HG02970 (cell line): ENCODE results near the gene PRPF6.
"Not testable (repeated sequence)": the region's sequence is repeated elsewhere in the genome, so short reads cannot be mapped to it uniquely, and the experiment has no call there.

Source experiments
- ATAC-seq: cut with Tn5 transposase; IDR thresholded peaks from one replicate; pipeline ENCODE4 v1.9.1; 2021; ENCODE audit warnings: mild to moderate bottlenecking, moderate library complexity, moderate number of reproducible peaks; ENCODE audit not compliant: unreplicated experiment, low FRiP score

The PRPF6 gene

GRCh38 chr20:63970714-63971431 is 10.1 kb upstream of the PRPF6 start:
- no peak for ATAC-seq

DNA sequence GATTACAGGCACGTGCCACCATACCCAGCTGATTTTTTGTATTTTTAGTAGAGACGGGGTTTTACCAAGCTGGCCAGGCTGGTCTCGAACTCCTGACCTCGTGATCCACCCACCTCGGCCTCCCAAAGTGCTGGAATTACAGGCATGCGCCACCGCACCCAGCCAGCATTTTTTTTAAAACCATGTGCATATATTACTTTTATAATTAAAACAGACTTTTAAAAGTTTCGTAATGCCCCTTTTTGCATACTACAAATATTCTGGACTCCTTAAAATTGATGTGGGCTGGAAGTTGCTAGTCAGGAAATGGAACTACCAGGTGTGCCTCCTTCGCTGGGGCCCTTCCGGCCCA is 9.0 kb upstream of the PRPF6 start:
- ATAC-seq: not testable (repeated sequence)

DNA sequence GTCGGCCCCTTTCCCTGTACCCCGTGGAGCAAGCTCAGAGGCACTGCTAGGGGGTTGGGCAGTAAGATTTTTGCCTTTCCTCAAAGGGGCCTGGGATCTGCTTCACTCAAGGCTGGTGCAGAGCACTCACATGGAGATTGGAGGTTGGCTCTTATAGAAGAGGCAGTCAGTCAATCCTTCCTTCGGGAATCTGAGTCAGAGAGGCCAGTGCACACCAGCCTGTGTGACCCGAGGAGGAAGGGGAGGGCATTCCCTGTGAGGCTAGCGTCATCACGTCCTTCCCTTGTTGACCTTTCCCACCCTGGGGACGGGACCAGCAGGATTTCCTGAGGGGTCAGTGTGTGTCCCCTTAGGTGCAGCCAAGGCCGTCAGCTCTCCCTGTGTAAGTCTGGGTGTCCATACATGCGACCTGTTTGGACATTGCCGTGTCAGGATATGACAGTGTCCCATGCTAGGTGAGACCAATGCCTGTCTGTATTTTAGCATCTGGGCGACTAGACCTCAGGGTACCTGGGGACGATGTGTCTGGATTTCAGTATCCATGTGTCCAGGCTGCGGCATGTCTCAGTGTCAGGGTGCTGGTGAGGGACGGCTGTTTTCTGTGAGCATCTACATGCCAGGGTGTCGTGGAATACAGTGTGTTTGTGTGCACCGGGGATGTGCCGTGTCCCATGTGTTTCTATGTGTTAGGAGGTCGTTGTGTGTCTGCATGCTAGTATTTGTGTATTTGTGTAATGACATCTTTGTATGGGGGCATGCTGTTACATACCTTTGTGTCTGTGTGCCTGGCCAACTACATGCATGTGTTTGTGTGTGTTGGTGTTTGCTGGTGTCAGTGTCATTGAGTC is 8.4 kb upstream of the PRPF6 start:
- no peak for ATAC-seq

DNA sequence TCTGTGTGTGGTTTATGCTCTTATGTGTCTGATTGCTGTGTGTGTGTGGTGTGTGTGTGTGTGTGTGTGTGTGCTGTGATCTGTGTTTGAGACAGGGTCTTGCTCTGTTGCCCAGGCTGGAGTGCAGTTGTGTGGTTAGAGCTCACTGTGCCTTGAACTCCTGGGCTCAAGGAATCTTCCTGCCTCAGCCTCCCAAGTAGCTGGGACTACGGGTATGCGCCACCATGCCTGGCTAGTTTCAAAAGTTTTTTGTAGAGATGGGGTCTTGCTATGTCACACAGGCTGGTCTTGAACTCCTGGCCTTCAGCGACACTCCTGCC is 7.8 kb upstream of the PRPF6 start:
- ATAC-seq: no peak

DNA sequence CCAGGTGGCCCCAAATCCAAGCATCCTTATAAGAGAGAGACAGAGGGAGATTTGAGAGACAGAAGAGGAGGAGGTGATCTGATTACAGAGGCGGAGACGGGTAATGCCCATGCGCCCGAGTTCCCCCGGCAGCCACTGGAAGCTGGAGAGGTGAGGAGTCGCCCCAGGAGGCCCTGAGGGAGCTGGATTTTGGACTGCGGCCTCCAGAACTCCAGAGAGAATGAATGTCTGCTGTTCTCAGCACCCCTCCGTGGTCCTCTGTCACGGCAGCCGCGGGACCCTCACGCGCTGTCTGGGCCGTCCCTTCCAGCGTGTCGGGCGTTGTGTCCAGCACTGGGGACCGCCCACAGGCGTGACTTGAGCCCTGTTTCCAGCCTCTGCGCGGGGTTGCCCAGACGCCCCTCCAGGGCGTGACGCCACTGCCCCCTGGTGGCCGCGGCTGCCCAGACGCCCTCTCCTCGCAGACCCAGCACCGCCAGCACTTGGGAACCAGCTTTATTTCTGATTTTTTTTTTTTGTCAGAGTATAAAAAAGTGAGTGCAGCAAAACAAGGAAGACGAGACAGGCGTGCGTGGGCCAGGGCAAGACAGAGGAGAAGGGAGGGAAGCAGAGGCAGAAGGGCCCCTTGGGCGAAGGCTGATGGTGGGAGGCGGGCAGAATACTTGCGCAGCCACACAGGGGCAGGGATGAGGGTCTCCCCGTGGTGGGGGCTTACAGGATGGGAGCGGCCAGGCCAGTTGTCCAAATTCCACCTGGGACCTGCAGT is 7.1 kb upstream of the PRPF6 start:
- ATAC-seq: peak; percentile 37

- ATAC-seq: no peak
Measured at GRCh38 chr20:63974402-63975200, 6.3 kb upstream of the PRPF6 start.

DNA sequence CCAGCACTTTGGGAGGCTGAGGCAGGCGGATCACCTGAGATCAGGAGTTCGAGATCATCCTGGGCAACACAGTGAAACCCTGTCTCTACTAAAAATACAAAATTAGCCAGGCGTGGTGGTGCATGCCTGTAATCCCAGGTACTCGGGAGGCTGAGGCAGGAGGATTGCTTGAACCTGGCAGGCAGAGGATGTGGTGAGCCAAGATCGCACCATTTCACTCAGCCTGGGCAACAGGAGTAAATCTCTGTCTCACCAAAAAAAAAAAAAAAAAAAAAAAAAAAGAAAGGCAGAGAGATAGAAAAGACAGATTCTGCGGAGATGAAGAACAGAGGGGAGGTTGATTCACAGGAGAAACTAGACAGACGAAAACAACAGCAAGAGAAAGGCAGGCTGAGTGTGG is 4.4 kb upstream of the PRPF6 start:
- ATAC-seq: not testable (repeated sequence)

- ATAC-seq: no peak
Measured at GRCh38 chr20:63976980-63977738, 3.8 kb upstream of the PRPF6 start.

DNA sequence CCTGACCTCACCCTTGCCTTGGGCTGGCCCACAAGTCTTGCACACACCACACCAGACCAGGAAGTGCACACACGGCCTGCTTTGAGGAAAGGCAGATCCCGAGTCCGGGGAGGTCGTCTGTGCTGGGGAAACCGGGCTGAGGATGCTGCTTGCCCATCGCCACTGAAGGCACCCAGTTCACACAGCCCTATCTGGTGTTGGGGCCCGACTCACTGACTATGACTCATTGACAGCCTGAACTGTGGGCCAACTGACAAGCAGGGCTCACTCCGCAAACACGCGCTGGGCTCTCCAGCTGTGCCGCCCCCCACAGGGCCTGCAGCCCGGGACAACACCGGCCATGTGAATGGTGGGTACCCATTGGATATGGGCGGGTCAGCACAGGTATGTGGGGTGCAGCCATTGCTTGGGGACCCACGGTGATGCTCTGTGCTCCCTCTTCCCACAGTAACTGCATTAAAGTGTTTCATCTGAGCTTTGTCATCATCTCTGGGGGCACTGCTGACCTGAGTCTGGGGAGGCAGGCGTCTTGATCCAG is 3.1 kb upstream of the PRPF6 start:
- no peak for ATAC-seq

DNA sequence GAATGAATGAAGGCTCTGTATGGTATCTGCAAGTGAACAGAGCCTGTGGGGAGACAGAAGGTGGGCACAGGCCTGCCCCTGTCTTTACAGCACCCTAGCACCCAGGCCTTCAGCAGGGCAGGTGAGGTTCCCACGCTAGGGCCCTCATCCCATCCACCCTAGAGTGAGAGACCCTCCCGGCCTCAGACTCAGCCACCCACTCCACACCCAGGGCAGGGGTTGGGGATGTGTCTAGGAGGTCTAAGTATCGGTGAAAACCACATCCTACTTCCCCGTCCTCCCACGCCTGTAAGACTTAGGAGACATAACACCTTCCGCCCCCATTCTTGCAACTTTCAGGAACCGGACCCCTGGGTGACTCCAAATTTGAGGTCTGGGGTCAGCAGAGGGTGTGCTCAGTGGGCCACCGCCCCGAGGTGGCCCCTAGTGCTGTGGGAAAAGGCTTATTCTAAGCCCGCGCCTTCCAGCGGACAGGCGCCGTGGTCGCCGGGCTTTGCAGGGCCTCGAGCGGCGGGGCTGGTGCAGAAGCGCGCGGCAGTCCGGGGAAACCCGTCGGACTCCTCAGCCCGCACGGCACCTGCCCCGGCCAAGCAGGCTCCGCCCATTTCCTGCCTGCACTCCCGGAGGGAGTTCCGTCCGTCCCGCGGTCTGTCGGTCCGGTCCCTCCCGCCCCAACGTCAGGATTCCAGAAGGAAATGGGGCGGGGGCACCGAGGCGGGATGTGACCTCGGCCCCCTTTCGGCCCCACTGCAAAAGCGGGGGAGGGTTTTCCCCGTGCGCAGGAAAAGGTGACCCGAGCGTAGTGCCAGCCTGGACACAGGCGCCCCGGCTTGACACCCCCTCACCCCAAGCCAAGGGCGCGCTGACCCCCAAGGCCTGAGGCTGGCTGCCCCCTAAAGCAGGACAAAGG is 2.4 kb upstream of the PRPF6 start:
- ATAC-seq: no peak

DNA sequence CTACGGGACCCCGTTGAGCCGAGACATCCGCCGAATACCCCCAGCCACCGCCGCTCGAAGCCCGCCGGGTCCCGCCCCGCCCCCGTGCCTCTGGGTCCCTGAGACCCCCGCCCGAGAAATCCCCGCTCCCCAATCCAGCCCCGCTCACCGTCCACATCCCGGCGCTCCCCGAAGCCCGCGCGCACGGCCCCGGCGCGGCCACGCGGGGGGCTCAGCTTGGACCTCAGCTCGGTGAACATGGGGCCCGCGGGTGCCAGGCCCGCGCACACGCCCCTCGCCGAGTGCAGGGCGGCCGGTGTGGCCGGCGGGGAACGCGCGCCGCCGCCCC is 1.7 kb upstream of the PRPF6 start:
- no peak for ATAC-seq

DNA sequence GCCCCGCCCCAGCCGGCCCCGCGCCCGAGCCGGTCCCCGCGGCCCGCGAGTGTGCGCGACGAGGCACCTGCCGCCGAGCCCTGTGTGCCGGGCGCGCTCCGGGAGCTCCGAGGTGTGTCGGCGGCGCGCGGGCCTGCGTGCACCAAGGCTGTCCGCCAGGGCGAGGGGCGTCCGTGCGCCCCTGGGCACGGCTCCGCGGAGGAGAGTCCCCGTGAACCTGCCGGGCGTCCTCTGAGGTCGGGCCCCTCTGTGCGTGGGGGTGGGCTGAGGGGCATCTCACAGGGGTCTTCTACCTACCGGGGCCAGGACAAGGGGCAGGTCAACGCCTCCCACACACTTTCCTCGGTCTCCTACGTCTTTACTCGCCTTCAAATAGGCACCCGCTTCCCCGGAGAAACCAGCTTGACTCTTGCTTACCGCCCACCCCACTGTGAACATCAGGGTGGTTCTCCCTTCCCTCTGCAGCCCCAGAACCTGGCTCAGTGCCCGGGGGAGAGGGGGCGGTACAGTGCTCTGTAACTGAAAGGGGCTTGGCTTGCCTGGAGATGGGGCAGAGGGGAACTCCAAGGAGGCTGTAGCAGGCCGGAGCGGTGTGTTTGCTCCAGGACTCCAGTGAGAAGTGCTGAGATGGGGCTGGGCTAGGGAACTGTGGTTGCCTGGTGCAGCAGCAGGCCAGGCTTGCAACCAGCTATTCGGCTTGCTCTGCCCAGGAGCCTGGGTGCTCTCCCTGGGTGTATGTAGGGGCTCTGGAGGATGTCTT is 1.2 kb upstream of the PRPF6 start, which contains the start of gene SAMD10:
SAMD10 (minus strand) TSS at position 86 of the 760 bp plus-strand sequence. CDS start 175 bp downstream, outside the sequence.
- ATAC-seq: peak; percentile 26

- ATAC-seq: peak; percentile 18
Measured at GRCh38 chr20:63980317-63980805, 571 bp upstream of the PRPF6 start.

DNA sequence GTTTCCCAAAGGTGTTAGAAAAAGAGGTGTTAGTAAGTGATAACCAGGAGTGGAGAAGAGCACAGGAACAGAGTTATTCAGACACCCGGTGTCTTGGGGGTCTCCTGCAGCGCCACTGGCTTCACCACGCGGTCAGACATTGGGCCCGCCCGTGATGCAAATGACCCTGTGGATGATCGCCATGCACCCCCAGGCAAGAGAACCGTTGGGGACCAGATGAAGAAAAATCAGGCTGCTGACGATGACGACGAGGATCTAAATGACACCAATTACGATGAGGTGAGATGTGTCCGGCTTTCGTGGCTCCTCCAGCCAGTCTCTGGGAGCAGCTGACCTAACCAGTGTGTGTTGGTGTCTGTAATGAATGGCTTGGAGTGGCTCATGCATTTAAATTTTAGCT is 2.0 kb downstream of the PRPF6 start:
- no peak for ATAC-seq

DNA sequence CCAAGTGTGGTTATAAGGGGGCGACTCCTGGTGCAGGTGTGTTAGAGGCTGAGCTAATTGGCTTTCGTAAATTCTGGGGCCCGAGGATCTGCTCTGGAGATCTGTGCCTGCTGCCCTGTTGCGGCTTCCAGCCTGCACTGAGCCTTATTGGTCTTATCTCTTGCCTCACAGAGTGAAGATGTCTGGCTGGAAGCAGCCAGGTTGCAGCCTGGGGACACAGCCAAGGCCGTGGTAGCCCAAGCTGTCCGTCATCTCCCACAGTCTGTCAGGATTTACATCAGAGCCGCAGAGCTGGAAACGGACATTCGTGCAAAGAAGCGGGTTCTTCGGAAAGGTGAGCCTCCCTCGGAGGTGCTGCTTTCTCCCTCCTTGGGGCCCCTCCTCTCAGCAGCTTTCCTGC is 20.0 kb downstream of the PRPF6 start:
- no peak for ATAC-seq

- ATAC-seq: no peak
Measured at GRCh38 chr20:64001607-64002011, 20.7 kb downstream of the PRPF6 start.

- no peak for ATAC-seq
Measured at GRCh38 chr20:64003960-64004725, 23.2 kb downstream of the PRPF6 start.
